K562 (cell line): ENCODE results near the gene MSN. TPM values are rescaled to one million over a fixed set of nuclear protein-coding genes. Genes with fewer than 3 reads are reported as not detected.

Experiments used
- ATAC-seq: fragments of 200-7000 bp; cut with Tn5 transposase; 3 replicates; pipeline ENCODE4 v1.9.1; 2020; ENCODE audit warnings: moderate library complexity
- BruUV-seq: library from RNA; stranded (reverse); fragments of 400-500 nt; replicated peaks from 2 replicates; lab custom pipeline; 2021; lab: Mats Ljungman, UMichigan
- CTCF ChIA-PET: fragments of 300-600 bp; formaldehyde crosslinking; extraction: SDS; loops from one replicate; lab custom pipeline; 2021; ENCODE audit warnings: low intra/inter-chr PET ratio; lab: Yijun Ruan, JAX
- POLR2A ChIA-PET: fragments of 300-600, 350-650 bp; sonication (Branson Sonifier 250); formaldehyde crosslinking; extraction: SDS; loops from one replicate; lab custom pipeline; 2021; ENCODE audit warnings: antibody characterized with exemption, inconsistent platforms; lab: Yijun Ruan, JAX
- DNase-seq, 4 experiments: peaks; one replicate each; pipeline versions ENCODE4 v3.0.0 to v3.0.0-alpha.2; 2011 to 2018; ENCODE audit warnings: low spot score in 3 of 4, mixed read lengths in 3 of 4; ENCODE audit errors: extremely low read depth in 1 of 4
- FAIRE-seq: peaks from 2 replicates; lab custom pipeline; 2011; peaks lifted over from hg19 to GRCh38; lab: Jason Lieb, UNC
- H2AFZ ChIP-seq: 2 replicates; pipeline ENCODE4 v1.6.0; 2011; ENCODE audit warnings: low read depth, low read length, control low read depth, inconsistent platforms
- H3K27ac ChIP-seq: fragments of 200-600 bp; 3 replicates; pipeline ENCODE4 v1.8.0; 2011; ENCODE audit warnings: low read depth, mild to moderate bottlenecking, control low read depth, inconsistent platforms, low read length, moderate library complexity, mixed read lengths; ENCODE audit errors: extremely low read depth
- H3K27me3 ChIP-seq, 2 experiments: fragments of 300-600 bp in 1 of 2; 2 replicates in 1 of 2; 3 replicates in 1 of 2; pipeline versions ENCODE4 v1.6.0 to v1.8.0; 2011; ENCODE audit warnings: inconsistent platforms in 2 of 2, low read length in 2 of 2, mild to moderate bottlenecking in 1 of 2, mixed read lengths in 1 of 2, moderate library complexity in 1 of 2; ENCODE audit not compliant: control insufficient read depth in 2 of 2, insufficient read depth in 2 of 2
- H3K36me3 ChIP-seq: fragments of 300-600 bp; 3 replicates; pipeline ENCODE4 v1.8.0; 2011; ENCODE audit warnings: mild to moderate bottlenecking, low read length, inconsistent platforms; ENCODE audit not compliant: control insufficient read depth, insufficient read depth
- H3K4me1 ChIP-seq, 2 experiments: fragments of 200-600 bp in 1 of 2; replicated peaks in 1 of 2; 2 replicates in 1 of 2; 3 replicates in 1 of 2; pipeline versions ENCODE4 v1.5.1 to v1.8.0; 2011; ENCODE audit warnings: inconsistent platforms in 2 of 2, low read length in 2 of 2, mild to moderate bottlenecking in 1 of 2, mixed read lengths in 1 of 2, moderate library complexity in 1 of 2; ENCODE audit not compliant: control insufficient read depth in 2 of 2, insufficient read depth in 2 of 2
- H3K4me2 ChIP-seq: 2 replicates; pipeline ENCODE4 v1.6.1; 2011; ENCODE audit warnings: low read length, control low read depth, inconsistent platforms, mixed read lengths; ENCODE audit not compliant: insufficient read depth
- H3K4me3 ChIP-seq: fragments of 200-600 bp; sonication (generic), shearing (Covaris generic); 2 replicates; pipeline ENCODE4 v1.5.1; 2016; ENCODE audit warnings: control low read depth, inconsistent platforms
- H3K79me2 ChIP-seq: fragments of 200-600 bp; 3 replicates; pipeline ENCODE4 v1.8.0; 2011; ENCODE audit warnings: low read length, inconsistent platforms; ENCODE audit not compliant: control insufficient read depth, insufficient read depth
- H3K9ac ChIP-seq, 2 experiments: 2 replicates each; pipeline versions ENCODE4 v1.6.0 to v1.6.1; 2011; ENCODE audit warnings: low read depth in 2 of 2, low read length in 2 of 2, control low read depth in 1 of 2, inconsistent platforms in 1 of 2, mild to moderate bottlenecking in 1 of 2, mixed read lengths in 1 of 2; ENCODE audit not compliant: insufficient read depth in 1 of 2
- H3K9me1 ChIP-seq: one replicate; pipeline ENCODE4 v1.6.0; 2011; ENCODE audit warnings: inconsistent platforms, mild to moderate bottlenecking, low read length, moderate library complexity; ENCODE audit not compliant: control insufficient read depth, insufficient read depth
- H3K9me3 ChIP-seq: replicated peaks from 2 replicates; pipeline ENCODE4 v1.5.1; 2011; ENCODE audit warnings: low read depth, low read length, inconsistent platforms; ENCODE audit not compliant: control insufficient read depth, insufficient read depth
- H4K20me1 ChIP-seq: replicated peaks from 2 replicates; pipeline ENCODE4 v1.6.1; 2011; ENCODE audit warnings: low read length, inconsistent platforms, mixed read lengths; ENCODE audit not compliant: control insufficient read depth, insufficient read depth
- CC2D1A ChIP-seq: fragments of 450-650 bp; IDR thresholded peaks from 2 replicates; pipeline ENCODE4 v1.6.1; 2017; ENCODE audit warnings: mild to moderate bottlenecking
- GTF2E2 ChIP-seq: fragments of 200-800 bp; sonication (Bioruptor generic); IDR thresholded peaks from 2 replicates; pipeline ENCODE4 v1.6.1; 2016; ENCODE audit warnings: missing genetic modification characterization, missing compliant biosample characterization
- MGA ChIP-seq: fragments of 450-650 bp; IDR thresholded peaks from 2 replicates; pipeline ENCODE4 v1.6.1; 2016; ENCODE audit warnings: mild to moderate bottlenecking, moderate library complexity
- WGBS: fragments of 100-300 bp; shearing (Covaris generic); methylation state at CpG from one replicate; pipeline ENCODE4 v1.1.6; 2016; ENCODE audit warnings: low coverage, mixed read lengths; ENCODE audit not compliant: insufficient coverage; ENCODE audit errors: missing lambda C conversion rate; 5-methylcytosine and 5-hydroxymethylcytosine counted together
- in situ Hi-C: fragments of 300-500 bp; cut with MboI; formaldehyde crosslinking; loops from 4 replicates; pipeline ENCODE4 v1.15.0; 2018; ENCODE audit warnings: inconsistent platforms, mixed read lengths
- intact Hi-C: fragments of 100-400 bp; cut with micrococcal nuclease; formaldehyde crosslinking; loops from 2 replicates; pipeline ENCODE4 v1.14.2; 2022
- polyA plus RNA-seq, 8 experiments: library from polyadenylated mRNA; depleted of rRNA in 4 of 8; stranded (reverse) in 5 of 8; unstranded in 3 of 8; fragments of >200 nt; fragmentation: Nextera tagmentation in 2 of 8; fragmentation: Illumina TruSeq in 1 of 8; extraction: Ambion mirVana in 2 of 8; extraction: Trizol in 1 of 8; gene quantifications; 2 replicates each; pipeline versions ENCODE4 v1.2.1 to v1.2.3, GENCODE V29; 2011 to 2014; ENCODE audit warnings: inconsistent platforms in 1 of 8, missing spikeins in 1 of 8
- total RNA-seq, 7 experiments: library from RNA; depleted of rRNA in 6 of 7; stranded (reverse); fragments of >200 nt in 6 of 7; fragmentation: Illumina TruSeq in 2 of 7; extraction: Trizol in 2 of 7; gene quantifications; 2 replicates each; pipeline versions ENCODE4 v1.2.1 to v1.2.3, GENCODE V29; 2011 to 2021; ENCODE audit warnings: low replicate concordance in 1 of 7

MSN gene
- total and polyA plus RNA-seq, 9 of the 15 experiments (the other 6 are each of a cell fraction or from before 2014, with no cell fraction given) = 128 to 486 (median 237) TPM

DNA sequence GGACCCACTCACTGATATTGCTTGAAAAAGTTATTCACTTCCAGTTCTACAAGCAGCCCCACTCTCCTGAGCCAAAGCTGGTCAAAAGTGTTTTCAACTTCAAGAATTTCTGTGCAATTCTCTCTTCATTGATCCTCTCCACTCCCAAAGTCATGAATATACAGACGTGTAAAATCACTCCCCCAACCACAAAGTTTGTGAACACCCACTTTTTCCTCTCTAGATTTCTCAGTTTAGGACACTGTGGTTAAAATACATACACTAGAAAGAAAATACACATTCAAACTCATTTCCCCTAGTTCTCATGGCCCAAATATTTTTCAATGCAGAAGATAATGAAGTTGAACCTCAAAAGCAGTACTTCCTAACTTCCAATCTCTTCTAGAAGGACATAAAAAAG, 116.3 kb downstream of the MSN start:
- H3K9me3 ChIP-seq = no peaks in the 10 kb centered on the region
- no peaks in the 10 kb centered on the region for H3K9me1 ChIP-seq
- no peak overlapping the region for H3K4me2 ChIP-seq
- H4K20me1 ChIP-seq = no peaks in the 10 kb centered on the region
- CTCF ChIA-PET = no interaction called here
- H3K36me3 ChIP-seq = no peaks in the 10 kb centered on the region
- intact Hi-C loops = no loop called here
- no peaks in the 10 kb centered on the region for H3K79me2 ChIP-seq
- DNase-seq (no peak), FAIRE-seq (no peak), ATAC-seq (no peak)
- POLR2A ChIA-PET = no interaction called here
- no peak overlapping the region for H3K4me3 ChIP-seq
- no peak overlapping the region for H3K9ac ChIP-seq
- no TSS peak for BruUV-seq
- 13% methylated on average over 1 of the region's 1 CpG for WGBS
- H3K27me3 ChIP-seq = no peaks in the 10 kb centered on the region
- H3K4me1 ChIP-seq = no peaks in the 10 kb centered on the region; a peak in 1 of 5 replicates
- in situ Hi-C loops = no loop called here
- no peak overlapping the region for H3K27ac ChIP-seq
- no peak overlapping the region for H2AFZ ChIP-seq
- TF ChIP-seq MGA = no peak
- TF ChIP-seq GTF2E2 = no peak
- no peak for TF ChIP-seq CC2D1A
